NCI-H2029 (cell line): ENCODE measurements around the gene INMT.

Experiments used
- DNase-seq: peaks from one replicate; lab custom pipeline; 2025; lab: John Stamatoyannopoulos, UW

INMT gene

DNA sequence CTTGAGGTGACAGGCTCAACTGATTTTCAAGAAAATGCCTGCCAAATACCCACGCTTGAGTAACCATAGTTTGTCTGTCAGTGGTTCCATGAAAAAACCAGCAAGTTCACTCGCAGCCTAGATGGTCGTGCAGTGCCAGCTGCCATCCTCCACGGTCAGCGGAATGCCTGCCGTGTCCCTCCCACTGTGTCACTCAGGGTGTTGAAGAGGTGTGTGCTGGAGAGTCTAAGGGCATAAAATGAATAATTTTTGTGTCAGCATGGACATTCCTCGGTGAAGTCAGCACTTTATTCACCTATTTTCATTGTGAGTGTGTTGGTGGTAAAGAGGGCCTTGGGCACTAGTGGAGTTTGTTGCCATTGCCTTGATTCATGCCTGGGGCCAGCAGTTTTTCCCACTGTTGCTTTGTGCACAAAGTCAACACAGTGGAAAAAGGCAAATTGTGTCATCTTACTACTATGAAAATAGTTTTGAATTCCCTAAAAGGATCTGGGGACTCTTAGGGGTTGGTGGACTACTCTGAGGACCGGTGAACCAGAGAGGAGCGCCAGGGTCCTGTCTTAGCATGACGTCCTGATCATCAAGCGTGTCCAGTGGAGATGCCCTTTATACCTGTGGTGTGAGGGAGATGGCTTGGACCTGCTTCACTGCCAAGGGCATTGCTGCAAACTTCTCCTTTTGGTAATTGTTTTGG, 36.9 kb downstream of the INMT start:
- DNase-seq, result no peak

GRCh38 chr7:30789334-30789711, 37.4 kb downstream of the INMT start:
- DNase-seq, result no peak

- no peak for DNase-seq
Observed at GRCh38 chr7:30790356-30790755, 38.4 kb downstream of the INMT start.

DNA sequence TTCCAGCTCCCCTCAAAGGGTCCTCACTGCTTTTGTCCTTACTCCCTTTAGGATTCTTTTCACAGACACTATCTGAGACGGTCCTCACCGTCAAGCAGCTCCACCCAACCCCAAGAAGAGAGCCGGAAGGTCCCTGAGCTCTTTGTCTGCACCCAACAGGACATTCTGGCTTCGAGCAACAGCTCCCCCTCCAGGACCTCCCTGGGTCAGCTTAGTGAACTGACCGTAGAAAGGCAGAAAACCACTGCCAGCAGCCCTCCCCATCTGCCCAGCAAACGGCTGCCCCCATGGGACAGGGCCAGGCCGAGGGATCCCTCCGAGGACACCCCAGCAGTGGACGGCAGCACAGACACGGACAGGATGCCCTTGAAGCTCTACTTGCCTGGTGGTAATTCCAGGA, 39.2 kb downstream of the INMT start:
- DNase-seq, result no peak

DNA sequence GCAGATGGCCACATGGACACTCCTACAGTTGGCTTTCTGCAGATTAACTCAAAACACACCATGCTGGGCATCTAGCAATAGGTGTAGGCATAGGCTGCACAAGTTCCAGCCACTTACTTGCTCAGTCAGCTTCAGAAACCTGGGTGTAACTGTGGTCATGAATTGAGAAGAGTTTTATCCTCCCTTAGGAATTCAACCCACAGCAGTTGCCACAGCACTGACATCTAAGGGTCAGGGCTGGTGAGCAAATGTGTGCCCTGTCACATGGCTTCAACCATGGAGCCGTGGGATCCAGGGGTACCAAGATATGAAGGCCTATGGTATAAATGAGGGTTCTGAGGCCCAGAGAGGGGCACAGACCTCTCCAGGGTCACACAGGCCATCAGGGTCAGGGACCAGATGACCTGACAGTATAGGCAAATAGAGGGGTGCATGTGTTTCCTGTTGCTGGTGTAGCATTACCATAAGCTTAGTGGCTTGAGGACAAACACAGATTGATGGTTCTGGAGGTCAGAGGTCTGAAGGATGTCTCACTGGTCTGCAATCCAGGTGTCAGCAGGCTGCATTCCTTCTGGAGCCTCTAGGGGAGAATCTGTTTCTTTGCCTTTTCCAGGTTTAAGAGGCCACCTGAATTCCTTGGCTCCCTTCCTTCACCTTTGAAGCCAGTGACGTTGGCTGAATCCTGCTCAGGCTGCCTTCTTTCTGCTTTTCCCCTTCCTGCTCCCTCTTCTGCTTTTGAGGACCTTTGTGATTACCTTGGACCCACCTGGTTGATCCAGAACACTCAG, 43.4 kb downstream of the INMT start:
- DNase-seq, result no peak

GRCh38 chr7:30796105-30796869, 44.4 kb downstream of the INMT start:
- DNase-seq, result no peak

- no peak for DNase-seq
Observed at GRCh38 chr7:30797176-30798040, 45.5 kb downstream of the INMT start.

DNA sequence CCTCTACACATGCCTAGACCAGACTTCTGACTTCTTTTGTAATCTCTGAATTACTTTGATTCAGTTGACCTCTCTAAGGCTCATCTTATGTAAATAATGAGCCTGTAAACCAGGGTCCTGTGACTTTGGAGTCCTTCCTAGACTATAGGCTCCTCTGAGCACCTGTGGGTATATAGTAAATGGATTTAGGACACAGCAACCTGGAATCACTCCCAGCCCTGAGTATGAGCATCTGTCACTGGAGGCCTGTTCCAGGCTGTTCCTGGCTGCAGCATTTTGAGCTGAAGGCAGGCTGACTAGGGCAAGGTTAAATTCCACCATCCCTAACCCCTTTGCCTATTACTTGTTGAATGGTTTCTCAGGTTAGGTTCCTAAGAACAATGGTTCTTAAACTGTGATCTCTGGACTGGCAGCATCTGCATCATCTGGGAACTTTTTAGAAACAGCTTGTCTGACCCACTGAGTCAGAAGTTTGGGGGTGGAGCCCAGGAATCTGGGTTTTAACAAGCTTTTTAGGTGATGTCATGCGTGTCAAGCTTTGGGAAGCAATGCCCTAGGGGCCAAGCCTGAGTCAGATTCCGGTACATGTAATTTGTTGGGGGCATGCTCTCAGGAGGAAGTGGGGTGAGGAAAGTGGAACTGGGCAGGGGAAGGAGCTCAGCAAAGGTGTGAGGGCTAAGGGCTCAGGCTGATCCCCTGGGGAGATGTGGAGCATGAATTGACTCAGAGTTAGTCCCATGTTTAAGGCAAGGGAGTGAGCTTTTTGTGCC, 47.5 kb downstream of the INMT start:
- DNase-seq, result no peak

DNA sequence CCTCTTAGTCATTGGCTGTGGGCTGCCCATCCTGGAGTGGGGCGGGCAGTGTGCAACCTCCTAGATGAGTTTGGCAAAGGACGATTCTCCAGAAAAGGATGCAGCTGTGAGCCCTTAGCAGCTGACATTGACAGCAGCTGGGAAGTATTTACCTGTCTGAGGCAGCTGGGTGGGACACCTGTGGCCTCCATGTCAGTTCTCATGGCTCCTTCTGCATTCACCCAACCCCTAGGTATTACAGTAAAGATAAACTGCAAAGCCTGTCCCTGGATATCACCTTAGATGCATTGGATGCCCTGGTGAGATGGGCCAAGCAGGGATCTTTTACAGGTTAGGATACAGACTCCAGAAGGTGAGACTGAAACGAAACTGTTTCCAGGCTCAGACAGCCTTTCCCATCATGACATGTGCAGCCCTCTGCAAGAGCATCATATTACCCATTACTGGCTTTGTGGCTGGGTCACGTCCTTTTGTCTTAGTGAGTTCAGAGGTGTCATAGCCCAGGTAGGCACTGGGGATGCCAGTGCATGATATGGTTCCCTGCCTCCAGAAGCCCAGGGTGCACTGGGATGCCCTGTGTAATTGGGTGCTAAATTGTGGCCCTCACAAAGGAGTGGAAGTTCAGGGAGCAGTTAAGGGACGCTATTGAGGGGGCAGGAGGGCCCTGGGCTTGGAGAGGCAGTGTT, 48.2 kb downstream of the INMT start:
- DNase-seq, result no peak

- peak; percentile 12 for DNase-seq
Observed at GRCh38 chr7:30800785-30801252, 48.9 kb downstream of the INMT start.

- no peak for DNase-seq
Observed at GRCh38 chr7:30802812-30803211, 50.9 kb downstream of the INMT start.

GRCh38 chr7:30804078-30804661, 52.2 kb downstream of the INMT start:
- no peak for DNase-seq

GRCh38 chr7:30805081-30805691, 53.3 kb downstream of the INMT start:
- DNase-seq, result no peak

DNA sequence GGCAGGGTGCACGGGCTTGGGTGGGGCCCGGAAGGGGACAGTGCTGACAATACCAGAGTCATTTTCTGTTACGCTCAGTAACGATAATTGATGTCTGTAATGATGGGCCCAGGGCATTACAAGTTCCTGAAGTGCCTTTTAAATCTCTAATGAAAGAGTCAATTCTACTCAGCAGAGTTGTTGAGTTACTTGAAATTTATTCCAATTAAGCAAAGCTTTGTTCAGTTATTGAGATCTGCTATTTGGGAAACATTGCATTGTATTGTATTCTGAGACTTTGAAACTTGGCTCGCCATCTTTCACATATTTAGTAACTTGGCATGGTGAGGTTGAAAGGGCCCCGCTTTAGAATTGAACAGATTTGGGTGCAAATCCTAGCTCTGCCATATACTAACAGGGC, 54.0 kb downstream of the INMT start:
- DNase-seq, result no peak
